IMR-90 (cell line): Measurements from ENCODE around the gene CLIC3. TPM values are rescaled to one million over a fixed set of nuclear protein-coding genes. Genes with fewer than 3 reads are reported as not detected.

Experiments
- ATAC-seq: fragments of 200-7000 bp; cut with Tn5 transposase; 2 replicates; pipeline ENCODE4 v1.9.1; 2020; ENCODE audit warnings: low read depth, mild to moderate bottlenecking, moderate library complexity
- BruUV-seq: library from RNA; stranded (reverse); fragments of 400-500 nt; replicated peaks from 2 replicates; lab custom pipeline; 2021; lab: Mats Ljungman, UMichigan
- CTCF ChIA-PET: fragments of 300-600 bp; formaldehyde crosslinking; extraction: SDS; loops from one replicate; lab custom pipeline; 2021; ENCODE audit warnings: antibody characterized with exemption; lab: Yijun Ruan, JAX
- POLR2A ChIA-PET: fragments of 300-600 bp; sonication (Branson Sonifier 250); formaldehyde crosslinking; loops from one replicate; lab custom pipeline; 2022; ENCODE audit warnings: antibody characterized with exemption; ENCODE audit not compliant: unreplicated experiment; lab: Charles Lee
- DNase-seq: peaks from one replicate; pipeline ENCODE4 v3.0.0; 2013
- H2AFZ ChIP-seq: replicated peaks from 2 replicates; pipeline ENCODE3; 2013; ENCODE audit warnings: low read length, mild to moderate bottlenecking; ENCODE audit not compliant: poor library complexity
- H2AK5ac ChIP-seq: 2 replicates; pipeline ENCODE4 v1.6.1; 2013; ENCODE audit warnings: low read depth, low read length, inconsistent platforms
- H2AK9ac ChIP-seq: replicated peaks from 2 replicates; pipeline ENCODE3; 2013; ENCODE audit warnings: mild to moderate bottlenecking, low read depth, low read length, moderate library complexity; ENCODE audit not compliant: poor library complexity
- H2BK120ac ChIP-seq: 2 replicates; pipeline ENCODE4 v1.6.1; 2013; ENCODE audit warnings: low read depth, low read length, inconsistent platforms
- H2BK15ac ChIP-seq: 3 replicates; pipeline ENCODE4 v1.6.1; 2013; ENCODE audit warnings: low read depth, low read length, inconsistent platforms
- H2BK20ac ChIP-seq: 2 replicates; pipeline ENCODE4 v1.6.1; 2013; ENCODE audit warnings: low read depth, mild to moderate bottlenecking, inconsistent platforms, low read length, moderate library complexity
- H2BK5ac ChIP-seq: 2 replicates; pipeline ENCODE4 v1.6.1; 2013; ENCODE audit warnings: mild to moderate bottlenecking, low read depth, low read length, inconsistent platforms; ENCODE audit not compliant: poor library complexity, severe bottlenecking
- H3K14ac ChIP-seq: replicated peaks from 2 replicates; pipeline ENCODE4 v1.6.1; 2013; ENCODE audit warnings: low read depth, low read length, inconsistent platforms
- H3K18ac ChIP-seq: 2 replicates; pipeline ENCODE4 v1.6.1; 2013; ENCODE audit warnings: low read depth, low read length, control low read depth
- H3K23ac ChIP-seq: 2 replicates; pipeline ENCODE4 v1.6.1; 2013; ENCODE audit warnings: low read depth, low read length, inconsistent platforms
- H3K27ac ChIP-seq: 2 replicates; pipeline ENCODE4 v1.5.1; 2013; ENCODE audit warnings: mild to moderate bottlenecking, control low read depth, low read length; ENCODE audit not compliant: insufficient read depth
- H3K27me3 ChIP-seq: 2 replicates; pipeline ENCODE4 v1.6.1; 2013; ENCODE audit warnings: low read length; ENCODE audit not compliant: control insufficient read depth, insufficient read depth
- H3K36me3 ChIP-seq: 2 replicates; pipeline ENCODE4 v1.6.1; 2013; ENCODE audit warnings: low read length, mixed read lengths; ENCODE audit not compliant: control insufficient read depth, insufficient read depth
- H3K4ac ChIP-seq: 2 replicates; pipeline ENCODE4 v1.6.1; 2013; ENCODE audit warnings: low read depth, low read length, inconsistent platforms
- H3K4me1 ChIP-seq: 2 replicates; pipeline ENCODE4 v1.6.1; 2013; ENCODE audit warnings: low read length, mixed read lengths; ENCODE audit not compliant: control insufficient read depth, insufficient read depth
- H3K4me2 ChIP-seq: 2 replicates; pipeline ENCODE4 v1.6.1; 2013; ENCODE audit warnings: low read depth, mild to moderate bottlenecking, control low read depth, low read length, moderate library complexity
- H3K4me3 ChIP-seq: 2 replicates; pipeline ENCODE4 v1.5.1; 2013; ENCODE audit warnings: low read depth, mild to moderate bottlenecking, control low read depth, low read length, moderate library complexity; ENCODE audit not compliant: insufficient read depth
- H3K56ac ChIP-seq: 2 replicates; pipeline ENCODE4 v1.6.1; 2013; ENCODE audit warnings: low read length, inconsistent platforms; ENCODE audit not compliant: insufficient read depth; ENCODE audit errors: extremely low read depth
- H3K79me1 ChIP-seq, 2 experiments: 2 replicates each; pipeline ENCODE4 v1.6.1; 2013; ENCODE audit warnings: low read length in 2 of 2, inconsistent platforms in 1 of 2, low read depth in 1 of 2
- H3K9ac ChIP-seq: 2 replicates; pipeline ENCODE4 v1.6.1; 2013; ENCODE audit warnings: low read depth, low read length, control low read depth
- H3K9me1 ChIP-seq: 2 replicates; pipeline ENCODE4 v1.6.1; 2013; ENCODE audit warnings: low read length, inconsistent platforms; ENCODE audit not compliant: insufficient read depth
- H3K9me3 ChIP-seq: 2 replicates; pipeline ENCODE4 v1.6.1; 2013; ENCODE audit warnings: low read length; ENCODE audit not compliant: control insufficient read depth, insufficient read depth
- H4K20me1 ChIP-seq: 2 replicates; pipeline ENCODE4 v1.6.1; 2013; ENCODE audit warnings: low read length, inconsistent platforms; ENCODE audit not compliant: insufficient read depth
- H4K5ac ChIP-seq: 2 replicates; pipeline ENCODE4 v1.6.1; 2013; ENCODE audit warnings: mild to moderate bottlenecking, low read depth, low read length, control low read depth
- H4K8ac ChIP-seq, 2 experiments: 2 replicates each; pipeline ENCODE4 v1.6.1; 2013; ENCODE audit warnings: low read depth in 2 of 2, low read length in 2 of 2, control low read depth in 1 of 2, inconsistent platforms in 1 of 2
- H4K91ac ChIP-seq: 2 replicates; pipeline ENCODE4 v1.6.1; 2013; ENCODE audit warnings: low read depth, low read length, inconsistent platforms; ENCODE audit not compliant: insufficient read depth
- MXI1 ChIP-seq: IDR thresholded peaks from 2 replicates; pipeline ENCODE4 v1.6.1; 2012; ENCODE audit warnings: low read depth, mild to moderate bottlenecking, low read length, moderate library complexity, borderline replicate concordance
- WGBS, 2 experiments: methylation state at CpG; one replicate each; pipeline versions ENCODE4 v1.1.5 to v1.1.7; 2013; ENCODE audit warnings: missing lambda C conversion rate in 2 of 2; ENCODE audit not compliant: insufficient read length in 1 of 2; ENCODE audit errors: extremely low coverage in 2 of 2; 5-methylcytosine and 5-hydroxymethylcytosine counted together
- dilution Hi-C: fragments of 300-500 bp; cut with HindIII; formaldehyde crosslinking; loops from one replicate; pipeline ENCODE4 v1.14.3; 2018; ENCODE audit warnings: low sequenced_read_pairs; ENCODE audit not compliant: unreplicated experiment
- in situ Hi-C: fragments of 300-500 bp; cut with MboI; formaldehyde crosslinking; loops from 3 replicates; pipeline ENCODE4 v1.14.3; 2019; ENCODE audit warnings: low sequenced_read_pairs, inconsistent platforms, mixed read lengths
- intact Hi-C: fragments of 100-400 bp; cut with micrococcal nuclease; formaldehyde crosslinking; loops from 2 replicates; pipeline ENCODE4 v1.10.0; 2022
- polyA plus RNA-seq, 3 experiments: library from polyadenylated mRNA; depleted of rRNA; stranded (reverse); fragments of >200 nt; gene quantifications; 2 replicates each; pipeline ENCODE4 v1.2.3, GENCODE V29; 2012; ENCODE audit warnings: low replicate concordance in 1 of 3
- total RNA-seq: library from RNA; depleted of rRNA; stranded (reverse); fragments of >200 nt; gene quantifications from 2 replicates; pipeline ENCODE4 v1.2.3, GENCODE V29; 2012
- TF ChIP-seq, protein P1 (sequence below): conservative IDR thresholded peaks from 2 replicates; pipeline ENCODE4 v1.5.1; 2012; ENCODE audit warnings: mild to moderate bottlenecking, low read depth, low read length, improper control_type of control experiment

CLIC3 gene
- total and polyA plus RNA-seq, 2 of the 4 experiments (the other 2 are of a cell fraction), result 0.18 to 1.7 TPM

DNA sequence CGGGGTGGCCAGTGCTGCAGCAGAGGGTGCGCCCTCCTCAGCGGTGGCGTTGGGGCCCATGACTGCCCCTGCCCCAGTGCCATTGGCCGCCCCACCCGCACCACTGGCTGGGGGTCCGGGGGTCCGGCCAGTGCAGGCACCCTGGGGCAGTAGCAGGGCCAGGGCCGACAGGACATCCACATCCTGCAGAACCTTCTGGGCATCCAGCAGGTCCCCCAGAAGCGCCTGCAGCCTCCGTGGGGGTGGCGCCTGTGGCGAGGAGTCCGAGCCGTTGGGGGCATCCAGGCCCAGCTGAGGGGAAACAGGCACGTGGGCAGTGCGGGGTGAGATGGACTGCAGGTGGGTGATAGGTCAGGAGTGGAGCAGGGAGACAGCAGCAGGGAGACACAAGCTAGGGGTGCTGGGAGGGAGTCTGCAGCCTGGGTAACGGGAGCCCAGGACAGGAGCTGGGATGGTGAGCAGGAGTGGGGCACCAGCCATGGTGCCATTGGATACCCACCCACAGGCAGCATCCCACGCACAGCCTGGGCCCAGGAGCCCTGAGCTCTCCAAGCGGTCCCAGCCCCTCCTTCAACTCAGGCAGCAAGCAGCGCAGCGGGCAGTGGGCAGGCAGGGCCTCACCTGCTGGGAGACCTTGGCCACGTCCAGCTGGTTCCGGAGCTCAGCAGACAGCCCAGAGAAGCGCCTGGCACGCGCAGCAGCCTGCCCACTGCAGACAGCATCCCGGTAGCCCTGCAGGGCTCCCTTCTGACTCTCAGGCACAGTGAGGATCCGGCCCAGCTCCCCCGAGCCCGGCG, 24.6 kb upstream of the CLIC3 start:
- Histone ChIP-seq H4K8ac (no peak overlapping the region), H2AK5ac (no peak overlapping the region), H2AK9ac (no peak overlapping the region), H3K4ac (no peak overlapping the region), H3K23ac (no peak overlapping the region), H4K91ac (no peak overlapping the region), H2BK15ac (no peak overlapping the region), H2BK120ac (no peak overlapping the region), H4K5ac (no peak overlapping the region), H2BK5ac (no peak overlapping the region), H3K4me3 (no peak overlapping the region), H2AFZ (peak overlapping the region; percentile 5), H2BK20ac (no peak overlapping the region), H3K27ac (no peak overlapping the region), H3K4me2 (no peak overlapping the region), H3K56ac (no peak overlapping the region), H3K4me1 (no peaks in the 10 kb centered on the region), H3K14ac (no peak overlapping the region), H3K9me1 (peaks cover 2% of the 10 kb centered on the region; the same call in 1 of the 2 replicates), H3K9ac (no peak overlapping the region), H3K79me1 (no peaks in the 10 kb centered on the region; a peak in 1 of 4 replicates), H3K36me3 (peaks cover 18% of the 10 kb centered on the region; the same call in 1 of the 2 replicates), H4K20me1 (no peaks in the 10 kb centered on the region; the same call in 1 of the 2 replicates), H3K18ac (no peak overlapping the region), H3K27me3 (no peaks in the 10 kb centered on the region), H3K9me3 (no peaks in the 10 kb centered on the region)
- POLR2A ChIA-PET, result no interaction called here
- dilution Hi-C loops, result no loop called here
- no TSS peak for BruUV-seq
- TF ChIP-seq MXI1, result no peak
- TF ChIP-seq, protein P1, sequence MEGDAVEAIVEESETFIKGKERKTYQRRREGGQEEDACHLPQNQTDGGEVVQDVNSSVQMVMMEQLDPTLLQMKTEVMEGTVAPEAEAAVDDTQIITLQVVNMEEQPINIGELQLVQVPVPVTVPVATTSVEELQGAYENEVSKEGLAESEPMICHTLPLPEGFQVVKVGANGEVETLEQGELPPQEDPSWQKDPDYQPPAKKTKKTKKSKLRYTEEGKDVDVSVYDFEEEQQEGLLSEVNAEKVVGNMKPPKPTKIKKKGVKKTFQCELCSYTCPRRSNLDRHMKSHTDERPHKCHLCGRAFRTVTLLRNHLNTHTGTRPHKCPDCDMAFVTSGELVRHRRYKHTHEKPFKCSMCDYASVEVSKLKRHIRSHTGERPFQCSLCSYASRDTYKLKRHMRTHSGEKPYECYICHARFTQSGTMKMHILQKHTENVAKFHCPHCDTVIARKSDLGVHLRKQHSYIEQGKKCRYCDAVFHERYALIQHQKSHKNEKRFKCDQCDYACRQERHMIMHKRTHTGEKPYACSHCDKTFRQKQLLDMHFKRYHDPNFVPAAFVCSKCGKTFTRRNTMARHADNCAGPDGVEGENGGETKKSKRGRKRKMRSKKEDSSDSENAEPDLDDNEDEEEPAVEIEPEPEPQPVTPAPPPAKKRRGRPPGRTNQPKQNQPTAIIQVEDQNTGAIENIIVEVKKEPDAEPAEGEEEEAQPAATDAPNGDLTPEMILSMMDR, result no peak
- ATAC-seq, result no peak
- intact Hi-C loops, result no loop called here
- no peak for DNase-seq
- 94% methylated on average over 20 of the region's 32 CpGs; no CpG with 5 or more reads in 1 of the 2 experiments for WGBS, 2 experiments
- in situ Hi-C loops, result no loop called here
- CTCF ChIA-PET, result no interaction called here
